ENCODE data around the gene NLGN1. TPM values are rescaled to one million over a fixed set of nuclear protein-coding genes. Genes with fewer than 3 reads are reported as not detected.
"Not testable (repeated sequence)": the region's sequence is repeated elsewhere in the genome, so short reads cannot be mapped to it uniquely, and the experiment has no call there.

NLGN1 gene
- not detected for total RNA-seq
- 0.27 TPM for total RNA-seq (2013)

DNA sequence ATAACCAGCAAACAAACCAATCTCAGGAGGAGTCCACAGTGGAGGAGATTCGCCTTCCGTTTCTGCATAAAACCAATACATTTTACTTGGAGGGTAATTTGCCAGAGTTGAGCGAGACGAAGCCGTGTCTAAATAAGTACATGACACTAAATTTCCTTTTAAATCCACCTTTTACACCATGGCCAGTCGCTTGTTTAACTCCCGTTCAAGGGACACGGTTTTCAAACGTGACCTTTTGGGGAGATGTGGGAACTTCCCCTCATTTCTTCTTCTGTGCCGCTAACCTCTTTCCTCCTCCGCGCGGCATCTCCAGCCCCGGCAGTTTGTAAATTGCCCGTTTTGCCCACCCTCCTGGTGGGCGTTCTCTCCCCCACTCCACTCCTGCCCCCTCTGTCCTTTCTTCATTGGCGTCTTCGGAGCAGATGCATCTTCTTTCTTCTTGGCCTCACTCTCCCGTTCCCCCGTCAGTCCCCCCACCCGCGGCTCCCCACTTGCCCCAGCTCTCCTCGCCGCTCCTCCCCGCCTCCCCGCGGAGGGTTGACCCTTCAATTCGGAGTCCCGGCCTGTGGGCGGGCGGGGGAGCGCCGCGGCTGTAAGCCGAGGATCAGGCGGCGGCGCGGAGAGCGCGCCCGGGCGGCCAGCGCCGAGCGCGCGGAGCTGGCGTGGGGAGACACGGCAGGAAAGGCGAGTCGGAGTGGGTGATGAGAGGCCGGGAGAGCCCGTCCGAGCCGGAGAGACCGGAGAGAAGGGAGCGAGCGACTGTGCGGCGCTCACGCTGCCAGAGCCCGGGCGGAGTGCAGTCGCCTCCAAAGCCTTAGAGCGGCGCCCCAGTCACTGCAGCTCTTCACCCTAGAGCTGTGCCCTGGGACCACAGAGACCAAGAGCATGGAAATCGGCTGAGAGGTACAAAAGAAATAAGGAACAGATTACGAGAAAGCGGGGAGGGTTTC lies at the start of gene NLGN1:
Gene NLGN1, plus strand, starts transcription at position 584 of the 950 bp plus-strand sequence.
- no peak within 1 kb of the TSS for H3K4me3 ChIP-seq (ENCODE audit: low read length)
- 4% methylated on average over 70 of the region's 70 CpGs for WGBS (ENCODE audit: insufficient coverage)
- DNase-seq (peak in 1 of 2 donors; percentile 16), ATAC-seq (peak in 1 of 3 donors; percentile 13)
- intact Hi-C loops (cut with micrococcal nuclease), result no loop called here
- TF ChIP-seq, protein P1, sequence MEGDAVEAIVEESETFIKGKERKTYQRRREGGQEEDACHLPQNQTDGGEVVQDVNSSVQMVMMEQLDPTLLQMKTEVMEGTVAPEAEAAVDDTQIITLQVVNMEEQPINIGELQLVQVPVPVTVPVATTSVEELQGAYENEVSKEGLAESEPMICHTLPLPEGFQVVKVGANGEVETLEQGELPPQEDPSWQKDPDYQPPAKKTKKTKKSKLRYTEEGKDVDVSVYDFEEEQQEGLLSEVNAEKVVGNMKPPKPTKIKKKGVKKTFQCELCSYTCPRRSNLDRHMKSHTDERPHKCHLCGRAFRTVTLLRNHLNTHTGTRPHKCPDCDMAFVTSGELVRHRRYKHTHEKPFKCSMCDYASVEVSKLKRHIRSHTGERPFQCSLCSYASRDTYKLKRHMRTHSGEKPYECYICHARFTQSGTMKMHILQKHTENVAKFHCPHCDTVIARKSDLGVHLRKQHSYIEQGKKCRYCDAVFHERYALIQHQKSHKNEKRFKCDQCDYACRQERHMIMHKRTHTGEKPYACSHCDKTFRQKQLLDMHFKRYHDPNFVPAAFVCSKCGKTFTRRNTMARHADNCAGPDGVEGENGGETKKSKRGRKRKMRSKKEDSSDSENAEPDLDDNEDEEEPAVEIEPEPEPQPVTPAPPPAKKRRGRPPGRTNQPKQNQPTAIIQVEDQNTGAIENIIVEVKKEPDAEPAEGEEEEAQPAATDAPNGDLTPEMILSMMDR (IDR thresholded peaks at IDR 0.05), result no peak
- peaks cover 0 to 3% of the 10 kb centered on the region in 2 donors for H3K9me3 Mint-ChIP-seq
- peak within 1 kb of the TSS; percentile 92 for H3K4me3 Mint-ChIP-seq
- peaks cover 33 to 50% of the 10 kb centered on the region in 2 donors for H3K27me3 Mint-ChIP-seq (ENCODE audit: low read depth in 2 of 2)
- peaks cover 3% of the 10 kb centered on the region for H3K9me3 ChIP-seq (ENCODE audit: control insufficient read depth, insufficient read depth, low read length)
- H3K36me3 ChIP-seq (ENCODE audit: control insufficient read depth, insufficient read depth, low read length), result no peaks in the 10 kb centered on the region
- peaks cover 31% of the 10 kb centered on the region for H3K27me3 ChIP-seq (ENCODE audit: control insufficient read depth, insufficient read depth, low read length)
- peak within 1 kb of the TSS; percentile 65 to 70 for H3K27ac Mint-ChIP-seq
- H3K4me1 ChIP-seq (ENCODE audit: control insufficient read depth, insufficient read depth, low read length), result peaks cover 28% of the 10 kb centered on the region
- H3K27ac ChIP-seq (ENCODE audit: low read length), result no peak within 1 kb of the TSS
- peaks cover 37 to 39% of the 10 kb centered on the region in 2 donors for H3K4me1 Mint-ChIP-seq
- H3K36me3 Mint-ChIP-seq, result peaks cover 16% of the 10 kb centered on the region

DNA sequence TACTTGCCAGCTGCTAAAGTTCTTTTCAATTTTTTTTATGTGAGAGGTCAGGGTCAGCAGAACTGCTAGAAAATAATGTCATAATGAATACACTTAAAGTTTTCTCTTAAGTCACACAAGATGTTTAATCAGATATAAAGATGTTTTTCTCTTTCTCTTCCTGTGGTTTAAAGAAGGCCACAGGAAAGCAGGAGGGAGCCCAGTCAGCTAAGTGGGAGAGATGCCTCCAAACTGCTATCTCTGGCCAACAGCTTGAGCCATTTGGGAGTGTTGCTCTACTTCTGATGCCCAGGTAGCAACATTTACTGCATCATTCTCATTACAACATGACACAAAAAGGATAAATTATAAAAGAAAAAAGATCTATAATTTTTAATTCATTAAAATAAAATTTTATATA lies 45.7 kb upstream of the NLGN1 start:
- peaks cover 14% of the 10 kb centered on the region for H3K36me3 Mint-ChIP-seq
- H3K4me1 Mint-ChIP-seq, result no peaks in the 10 kb centered on the region
- Histone ChIP-seq H3K4me3 (ENCODE audit: low read length) (no peak overlapping the region), H3K4me1 (ENCODE audit: control insufficient read depth, insufficient read depth, low read length) (no peaks in the 10 kb centered on the region), H3K27me3 (ENCODE audit: control insufficient read depth, insufficient read depth, low read length) (no peaks in the 10 kb centered on the region), H3K36me3 (ENCODE audit: control insufficient read depth, insufficient read depth, low read length) (no peaks in the 10 kb centered on the region), H3K9me3 (ENCODE audit: control insufficient read depth, insufficient read depth, low read length) (peaks cover 8% of the 10 kb centered on the region), H3K27ac (ENCODE audit: low read length) (no peak overlapping the region)
- H3K27me3 Mint-ChIP-seq (ENCODE audit: low read depth in 2 of 2), result no peaks in the 10 kb centered on the region
- ATAC-seq, result no peak
- H3K27ac Mint-ChIP-seq, result no peak overlapping the region
- DNase-seq, result no peak
- intact Hi-C loops (cut with micrococcal nuclease), result no loop called here
- H3K9me3 Mint-ChIP-seq, result peaks cover 18 to 19% of the 10 kb centered on the region in 2 donors
- TF ChIP-seq, protein P1 (IDR thresholded peaks at IDR 0.05), result no peak
- H3K4me3 Mint-ChIP-seq, result no peak overlapping the region

DNA sequence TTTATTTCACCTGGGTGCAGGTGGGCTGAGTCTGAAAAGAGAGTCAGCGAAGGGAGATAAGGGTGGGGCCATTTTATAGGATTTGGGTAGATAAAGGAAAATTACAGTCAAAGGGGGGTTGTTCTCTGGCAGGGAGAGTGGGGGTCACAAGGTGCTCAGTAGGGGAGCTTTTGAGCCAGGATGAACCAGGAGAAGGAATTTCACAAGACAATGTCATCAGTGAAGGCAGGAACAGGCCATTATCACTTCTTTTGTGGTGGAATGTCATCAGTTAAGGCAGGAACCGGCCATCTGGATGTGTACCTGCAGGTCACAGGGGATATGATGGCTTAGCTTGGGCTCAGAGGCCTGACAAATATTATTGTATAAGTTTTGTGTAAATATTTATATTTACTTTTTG lies 44.4 kb upstream of the NLGN1 start:
- intact Hi-C loops (cut with micrococcal nuclease); H3K27me3 ChIP-seq (ENCODE audit: control insufficient read depth, insufficient read depth, low read length); H3K27ac ChIP-seq (ENCODE audit: low read length); H3K4me1 ChIP-seq (ENCODE audit: control insufficient read depth, insufficient read depth, low read length); H3K27me3 Mint-ChIP-seq (ENCODE audit: low read depth in 2 of 2); H3K9me3 ChIP-seq (ENCODE audit: control insufficient read depth, insufficient read depth, low read length); DNase-seq; H3K36me3 ChIP-seq (ENCODE audit: control insufficient read depth, insufficient read depth, low read length); ATAC-seq; H3K4me1 Mint-ChIP-seq; H3K4me3 Mint-ChIP-seq; H3K4me3 ChIP-seq (ENCODE audit: low read length); H3K27ac Mint-ChIP-seq: not testable (repeated sequence)
- WGBS (ENCODE audit: insufficient coverage), result 88% methylated on average over 2 of the region's 2 CpGs
- peaks cover 14% of the 10 kb centered on the region for H3K36me3 Mint-ChIP-seq
- peaks cover 18 to 19% of the 10 kb centered on the region in 2 donors for H3K9me3 Mint-ChIP-seq

DNA sequence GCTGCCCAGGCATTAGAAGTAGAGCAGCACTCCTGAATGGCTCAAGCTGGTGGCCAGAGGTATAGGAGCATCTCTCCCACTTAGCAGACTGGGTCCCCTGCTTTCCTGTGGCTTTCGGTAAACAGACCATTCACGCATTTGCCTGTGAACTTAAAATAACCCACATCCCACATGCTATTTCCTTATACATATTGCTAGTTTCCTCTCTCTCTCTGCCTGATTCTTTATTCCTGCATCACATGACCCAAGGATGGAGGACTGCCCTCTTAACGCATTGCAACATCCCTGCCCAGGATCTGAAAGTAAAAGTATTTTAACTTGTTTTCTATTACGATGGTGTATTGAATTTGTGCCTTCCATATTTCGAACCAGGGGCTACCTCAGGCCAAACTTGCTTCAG lies 43.4 kb upstream of the NLGN1 start:
- intact Hi-C loops (cut with micrococcal nuclease), result no loop called here
- DNase-seq, result no peak
- TF ChIP-seq, protein P1 (IDR thresholded peaks at IDR 0.05), result no peak

More for the DNA sequence above, 43.4 kb upstream of the NLGN1 start:
- 55% methylated on average over 4 of the region's 5 CpGs for WGBS (ENCODE audit: insufficient coverage)
- H3K9me3 ChIP-seq (ENCODE audit: control insufficient read depth, insufficient read depth, low read length), result peaks cover 8% of the 10 kb centered on the region
- Mint-ChIP-seq H3K36me3 (peaks cover 14% of the 10 kb centered on the region), H3K9me3 (peaks cover 14 to 15% of the 10 kb centered on the region in 2 donors), H3K27ac (no peak overlapping the region), H3K4me1 (no peaks in the 10 kb centered on the region), H3K27me3 (ENCODE audit: low read depth in 2 of 2) (no peaks in the 10 kb centered on the region), H3K4me3 (no peak overlapping the region)
- H3K4me1 ChIP-seq (ENCODE audit: control insufficient read depth, insufficient read depth, low read length), result no peaks in the 10 kb centered on the region
- H3K36me3 ChIP-seq (ENCODE audit: control insufficient read depth, insufficient read depth, low read length), result no peaks in the 10 kb centered on the region
- H3K27me3 ChIP-seq (ENCODE audit: control insufficient read depth, insufficient read depth, low read length), result no peaks in the 10 kb centered on the region
- no peak overlapping the region for H3K4me3 ChIP-seq (ENCODE audit: low read length)
- ATAC-seq, result no peak
- H3K27ac ChIP-seq (ENCODE audit: low read length), result no peak overlapping the region
